Activated naive CD4-positive, alpha-beta T cell treated with Interleukin-2 at 50 U/mL for 16 hours (primary cell): Measurements from ENCODE around the gene SARS1.
A peak's percentile ranks its signal among the peaks of the same experiment; 100 is the strongest.
"Not testable (repeated sequence)": the region's sequence is repeated elsewhere in the genome, so short reads cannot be mapped to it uniquely, and the experiment has no call there.

Source experiments
- DNase-seq: peaks from one replicate; pipeline ENCODE4 v3.0.0-alpha.2; 2020

SARS1 gene, protein sequence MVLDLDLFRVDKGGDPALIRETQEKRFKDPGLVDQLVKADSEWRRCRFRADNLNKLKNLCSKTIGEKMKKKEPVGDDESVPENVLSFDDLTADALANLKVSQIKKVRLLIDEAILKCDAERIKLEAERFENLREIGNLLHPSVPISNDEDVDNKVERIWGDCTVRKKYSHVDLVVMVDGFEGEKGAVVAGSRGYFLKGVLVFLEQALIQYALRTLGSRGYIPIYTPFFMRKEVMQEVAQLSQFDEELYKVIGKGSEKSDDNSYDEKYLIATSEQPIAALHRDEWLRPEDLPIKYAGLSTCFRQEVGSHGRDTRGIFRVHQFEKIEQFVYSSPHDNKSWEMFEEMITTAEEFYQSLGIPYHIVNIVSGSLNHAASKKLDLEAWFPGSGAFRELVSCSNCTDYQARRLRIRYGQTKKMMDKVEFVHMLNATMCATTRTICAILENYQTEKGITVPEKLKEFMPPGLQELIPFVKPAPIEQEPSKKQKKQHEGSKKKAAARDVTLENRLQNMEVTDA

DNA sequence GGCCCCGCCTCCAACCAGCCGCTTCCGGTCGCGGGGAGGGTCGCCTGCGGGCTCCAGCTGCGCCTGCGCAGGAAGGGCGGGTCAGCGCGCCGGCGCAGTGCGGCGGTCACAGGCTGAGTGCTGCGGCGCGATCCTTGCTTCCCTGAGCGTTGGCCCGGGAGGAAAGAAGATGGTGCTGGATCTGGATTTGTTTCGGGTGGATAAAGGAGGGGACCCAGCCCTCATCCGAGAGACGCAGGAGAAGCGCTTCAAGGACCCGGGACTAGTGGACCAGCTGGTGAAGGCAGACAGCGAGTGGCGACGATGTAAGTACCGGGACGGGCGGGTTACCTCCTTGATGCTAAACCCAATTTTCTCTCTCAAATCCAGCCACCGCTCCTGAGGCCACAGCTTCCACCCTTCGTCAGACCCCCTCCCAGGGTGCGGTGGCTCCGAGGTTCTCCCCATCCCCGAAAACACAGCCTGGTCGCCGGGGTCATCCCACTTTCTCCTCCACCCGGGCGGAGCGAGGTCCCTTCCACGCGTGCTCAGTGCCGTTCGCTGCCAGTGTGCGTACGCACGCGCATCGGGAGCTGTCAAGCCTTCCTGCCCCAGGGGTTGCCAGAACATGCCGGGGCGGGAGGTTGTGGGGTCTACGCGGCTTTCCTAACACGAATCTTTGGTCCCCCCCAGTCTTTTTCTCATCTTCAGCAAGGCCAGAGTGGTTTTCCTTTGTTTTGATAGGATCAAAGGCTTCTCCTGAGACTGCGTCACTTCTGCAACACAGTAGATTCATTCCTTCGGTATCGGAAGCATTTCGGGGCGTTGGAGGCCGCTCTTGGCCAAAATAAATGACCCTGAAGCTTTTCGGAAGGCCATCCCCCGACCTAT, at the start of gene SARS1:
Gene SARS1, plus strand, starts transcription at position 95 of the 870 bp plus-strand sequence. Its CDS starts 75 bp downstream, at position 170.
- peak; percentile 87 for DNase-seq

DNA sequence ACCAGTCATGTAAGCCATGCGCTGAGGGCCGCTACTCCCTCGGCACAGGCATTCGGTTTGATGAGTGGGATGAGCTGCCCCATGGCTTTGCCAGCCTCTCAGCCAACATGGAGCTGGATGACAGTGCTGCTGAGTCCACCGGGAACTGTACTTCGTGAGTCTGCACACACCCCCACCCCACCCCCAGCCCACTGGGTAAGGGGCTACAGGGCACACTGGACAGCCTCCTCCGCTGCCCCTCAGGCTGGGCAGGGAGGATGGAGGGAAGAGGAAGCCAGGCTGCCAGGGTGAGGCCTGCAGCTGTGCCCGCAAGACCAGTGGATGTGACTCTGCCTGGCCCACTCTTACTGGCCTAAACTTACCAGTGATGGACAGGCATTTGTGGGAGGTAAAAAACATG, 49.2 kb upstream of the SARS1 start:
- DNase-seq, result no peak

DNA sequence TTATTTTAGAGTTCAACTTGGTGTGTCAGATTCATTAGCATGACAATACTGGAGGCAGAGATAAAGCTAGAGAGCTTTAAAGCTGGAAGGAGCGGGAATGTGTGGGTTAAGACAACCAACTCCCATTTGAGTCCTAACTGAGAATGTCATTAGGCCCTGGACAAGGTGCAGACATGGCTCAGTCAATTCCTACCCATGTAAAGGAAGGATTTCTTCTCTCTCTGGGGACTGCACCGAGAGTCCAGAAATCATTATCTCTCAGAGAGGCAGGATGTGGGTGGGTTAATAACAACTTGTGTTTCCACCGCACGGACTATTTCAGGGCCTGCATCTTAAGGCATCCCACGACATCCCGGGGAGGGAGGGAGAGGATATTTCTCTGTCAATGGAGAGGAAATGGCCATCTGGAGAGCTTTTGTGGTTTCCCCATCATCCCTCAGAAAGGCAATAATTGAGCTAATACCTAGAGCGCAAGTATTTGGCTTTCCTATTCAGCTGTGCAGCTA, 46.7 kb upstream of the SARS1 start:
- DNase-seq, result no peak

DNA sequence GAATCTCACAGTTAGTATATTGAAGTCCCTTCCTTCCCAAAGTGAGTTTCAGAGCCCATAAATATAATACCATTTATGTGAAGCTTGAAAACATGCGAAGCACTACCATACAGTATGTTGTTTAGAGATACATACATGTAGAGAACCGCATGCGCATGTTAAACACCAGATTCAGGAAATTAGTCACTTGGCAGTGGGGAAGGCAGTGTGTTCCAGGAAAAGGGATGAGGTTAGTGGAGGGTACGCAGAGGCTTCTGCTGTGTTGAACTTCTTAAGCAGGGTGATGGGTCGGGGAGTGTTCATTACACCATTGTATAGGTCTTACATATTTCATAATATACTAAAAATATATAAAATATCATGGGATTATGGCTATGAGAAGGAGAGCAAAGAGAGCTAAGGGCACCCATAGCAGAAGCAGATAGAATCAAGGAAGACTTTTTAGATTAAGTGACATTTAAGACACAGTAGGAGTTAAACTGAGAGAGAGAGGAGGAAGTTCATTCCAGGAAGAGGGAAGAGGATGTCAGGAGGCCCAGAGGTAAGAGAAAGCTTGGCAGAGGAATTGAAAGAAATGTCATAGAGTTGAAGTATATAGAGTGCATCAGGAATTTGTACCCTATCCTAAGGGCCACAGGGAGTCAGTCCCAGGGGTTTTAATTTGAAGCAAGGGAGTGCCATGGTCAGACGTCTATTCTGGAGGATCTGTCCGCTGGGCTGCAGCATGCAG, 43.5 kb upstream of the SARS1 start:
- DNase-seq, result no peak

DNA sequence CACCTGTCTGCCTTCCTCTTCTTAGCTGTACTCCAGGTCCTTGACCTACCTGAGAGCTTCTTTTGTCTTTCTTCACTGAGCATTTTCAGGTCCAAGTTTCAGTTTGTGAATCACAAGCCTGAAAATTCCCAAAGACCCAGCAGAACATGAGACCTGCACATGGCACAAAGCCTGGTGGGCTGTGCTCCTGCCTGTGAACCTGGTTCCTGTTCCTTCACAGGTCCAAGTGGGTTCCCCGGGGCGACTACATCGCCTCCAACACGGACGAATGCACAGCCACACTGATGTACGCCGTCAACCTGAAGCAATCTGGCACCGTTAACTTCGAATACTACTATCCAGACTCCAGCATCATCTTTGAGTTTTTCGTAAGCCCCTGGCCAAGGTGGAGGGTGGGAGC, 42.1 kb upstream of the SARS1 start:
- no peak for DNase-seq

DNA sequence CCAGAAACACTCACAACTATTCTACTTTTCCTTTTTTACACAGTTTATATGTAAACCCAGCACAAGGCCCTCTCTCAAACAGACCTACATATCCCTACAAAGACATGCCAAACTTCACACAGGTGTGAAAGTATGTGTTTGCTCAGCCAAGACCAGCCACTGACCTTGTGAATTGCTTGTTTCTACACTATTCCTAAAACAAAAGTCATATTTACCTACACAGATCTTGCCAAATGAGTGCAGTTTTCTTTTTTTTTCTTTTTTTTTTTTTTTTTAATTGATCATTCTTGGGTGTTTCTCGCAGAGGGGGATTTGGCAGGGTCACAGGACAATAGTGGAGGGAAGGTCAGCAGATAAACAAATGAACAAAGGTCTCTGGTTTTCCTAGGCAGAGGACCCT, 37.4 kb upstream of the SARS1 start:
- DNase-seq, result not testable (repeated sequence)

DNA sequence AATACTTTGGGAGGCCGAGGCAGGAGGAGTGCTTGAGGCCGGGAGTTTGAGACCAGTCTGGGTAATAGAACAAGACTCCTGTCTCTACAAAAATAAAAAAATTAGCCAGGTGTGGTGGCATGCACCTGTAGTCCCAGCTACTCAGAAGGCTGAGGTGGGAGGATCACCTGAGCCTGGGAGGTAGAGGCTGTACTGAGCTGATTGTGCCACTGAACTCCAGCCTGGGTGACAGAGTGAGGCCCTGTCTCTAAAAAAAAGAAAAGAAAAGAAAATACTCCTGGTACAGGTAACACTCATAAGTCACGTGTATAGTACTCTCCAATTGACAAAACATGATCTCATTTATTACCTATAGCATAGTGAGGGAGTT, 33.0 kb upstream of the SARS1 start:
- DNase-seq, result not testable (repeated sequence)

DNA sequence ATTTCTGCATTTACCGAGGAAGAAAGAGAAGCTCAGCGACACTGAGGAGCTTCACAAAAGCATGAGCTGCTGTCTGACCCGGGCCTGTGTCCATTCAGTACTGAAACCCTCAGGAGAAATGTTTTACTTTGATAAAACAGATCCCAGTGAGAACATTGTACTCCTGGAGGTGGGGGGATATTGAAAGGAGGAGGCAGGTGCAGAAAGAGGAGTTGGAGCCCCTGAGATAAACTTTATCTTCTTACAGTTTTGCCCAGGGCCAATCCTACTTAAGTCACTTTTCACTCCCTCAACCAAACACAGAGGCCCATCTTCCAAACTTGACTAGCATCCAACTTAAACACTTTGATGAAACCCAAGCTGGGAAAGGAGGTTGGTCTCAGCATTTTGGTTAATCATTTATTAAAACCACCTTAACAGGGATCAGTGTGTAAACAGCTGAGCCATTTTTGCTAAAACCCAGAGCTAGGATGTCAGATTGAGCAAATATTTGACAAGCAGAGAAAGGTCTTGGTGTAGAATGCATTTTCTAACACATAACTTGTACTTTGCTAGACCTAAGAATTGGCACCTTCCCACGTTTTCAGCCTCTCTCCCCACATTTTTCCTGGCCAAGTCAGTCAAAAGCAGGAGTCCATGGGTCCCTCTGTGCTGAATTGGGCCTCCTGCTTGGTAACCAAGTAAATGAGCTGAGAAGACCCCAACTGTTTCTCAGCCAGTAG, 32.5 kb upstream of the SARS1 start:
- no peak for DNase-seq

DNA sequence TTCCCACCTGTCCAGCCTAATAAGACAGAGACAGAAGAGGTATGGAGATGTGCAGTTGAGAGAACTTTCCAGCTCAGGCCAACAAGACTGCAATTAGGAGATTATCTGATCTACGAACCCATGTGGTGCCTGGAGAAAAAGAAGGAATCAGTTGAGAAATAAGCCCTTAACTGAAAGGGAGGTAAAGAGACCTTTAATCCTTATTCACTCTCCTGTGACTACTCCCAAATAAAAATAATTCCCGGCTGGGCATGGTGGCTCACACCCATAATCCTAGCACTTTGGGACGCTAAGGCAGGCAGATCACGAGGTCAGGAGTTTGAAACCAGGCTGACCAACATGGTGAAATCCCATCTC, 31.9 kb upstream of the SARS1 start:
- DNase-seq, result no peak

DNA sequence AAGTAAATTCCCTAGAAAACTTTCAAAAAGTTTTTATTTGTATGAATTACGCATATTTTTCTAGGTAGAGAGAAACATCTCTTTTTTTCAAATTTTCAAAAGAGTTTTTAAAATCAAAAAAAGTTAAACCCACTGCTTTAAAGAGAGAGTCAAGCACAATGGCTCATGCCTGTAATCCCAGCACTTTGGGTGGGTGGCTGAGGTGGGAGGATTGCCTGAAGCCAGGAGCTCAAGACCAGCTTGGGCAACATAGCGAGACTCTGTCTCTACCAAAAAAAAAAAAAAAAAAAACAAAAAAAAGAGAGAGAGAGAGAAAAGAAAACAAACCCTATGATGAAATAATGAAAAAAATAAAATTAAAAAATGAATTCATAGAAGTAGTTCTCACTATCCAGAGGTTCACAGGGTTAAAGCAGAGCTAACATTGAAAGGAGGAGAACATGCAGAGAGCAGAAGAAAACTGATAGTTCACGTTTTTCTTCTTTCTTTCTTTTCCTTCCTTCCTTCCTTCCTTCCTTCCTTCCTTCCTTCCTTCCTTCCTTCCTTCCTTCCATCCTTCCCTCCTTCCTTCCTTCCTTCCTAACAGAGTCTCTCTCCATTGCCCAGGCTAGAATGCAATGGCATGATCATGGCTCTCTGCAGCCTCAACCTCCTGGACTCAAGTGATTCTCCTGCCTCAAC, 30.5 kb upstream of the SARS1 start:
- DNase-seq, result no peak

DNA sequence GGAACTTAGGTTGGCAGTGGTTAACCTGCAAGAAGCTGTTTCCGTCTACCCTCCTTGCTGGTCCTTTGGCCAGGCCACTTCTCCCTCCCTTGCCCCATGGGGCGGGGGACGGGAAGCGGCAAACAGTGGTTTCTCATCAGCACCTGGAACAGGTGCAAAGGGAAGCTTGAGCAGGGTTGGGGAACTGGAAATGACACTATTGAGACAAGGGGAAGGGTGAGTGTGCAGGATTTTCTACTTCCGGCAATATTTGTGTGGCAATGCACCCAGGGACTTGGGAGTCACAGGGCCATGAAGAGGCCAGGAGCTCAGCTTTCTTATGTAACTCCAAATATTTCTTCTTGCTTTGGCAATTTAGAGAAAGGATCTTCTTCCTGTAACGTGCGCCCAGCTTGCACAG, 29.0 kb upstream of the SARS1 start:
- no peak for DNase-seq

DNA sequence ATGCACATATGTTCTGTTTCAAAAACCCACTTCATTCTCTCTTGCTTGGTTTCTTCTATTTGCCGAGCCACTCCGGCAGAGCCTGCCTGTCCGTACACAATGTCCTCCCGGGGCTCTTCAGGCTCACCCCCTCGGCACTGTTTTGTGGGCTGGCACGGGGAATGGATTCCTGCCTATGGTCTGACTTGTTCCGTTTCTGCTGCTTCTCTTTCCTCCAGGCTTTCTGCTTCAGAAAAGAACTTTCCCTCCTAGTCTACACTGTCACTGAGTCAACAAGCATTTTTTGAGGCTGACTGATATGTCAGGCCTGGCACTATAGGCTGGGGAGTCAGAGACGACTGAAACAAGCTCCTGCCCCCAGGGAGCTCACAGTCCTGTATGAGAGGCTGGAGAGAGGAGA, 28.4 kb upstream of the SARS1 start:
- DNase-seq, result no peak

DNA sequence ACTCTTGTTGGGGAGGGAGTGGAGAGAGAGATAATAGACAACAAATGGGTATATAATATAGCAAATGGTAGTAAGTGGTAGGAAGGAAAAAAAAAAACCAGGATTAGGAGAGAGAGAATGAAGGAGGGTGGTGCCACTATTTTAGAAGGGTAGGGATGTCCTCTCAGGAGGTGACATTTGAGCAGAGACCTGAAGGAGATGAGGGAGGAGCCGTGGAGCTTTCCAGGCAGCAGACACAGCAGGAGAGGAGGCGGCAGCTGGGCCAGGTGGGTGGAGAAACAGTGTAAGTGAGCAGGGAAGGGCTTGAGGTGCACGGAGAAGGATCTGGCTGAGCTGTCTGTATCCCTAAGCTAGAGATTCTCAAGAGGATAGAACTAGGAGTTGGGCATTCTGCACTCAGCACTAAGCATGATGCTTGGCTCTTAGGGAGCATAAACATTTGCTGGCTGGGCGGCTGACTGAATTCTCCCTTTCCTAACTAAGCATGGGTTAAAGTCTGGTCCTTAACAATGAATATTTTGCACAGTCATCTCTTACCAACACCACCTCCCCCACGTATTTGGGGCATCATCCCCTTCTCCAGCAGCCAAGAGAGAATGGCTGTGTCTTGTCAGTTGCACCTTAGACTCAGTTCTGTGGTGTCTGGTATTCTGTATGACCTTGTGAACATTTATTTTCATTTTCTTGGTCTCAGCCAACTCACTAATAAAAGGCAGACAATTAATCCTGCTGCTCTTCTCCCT, 27.6 kb upstream of the SARS1 start:
- DNase-seq, result no peak

DNA sequence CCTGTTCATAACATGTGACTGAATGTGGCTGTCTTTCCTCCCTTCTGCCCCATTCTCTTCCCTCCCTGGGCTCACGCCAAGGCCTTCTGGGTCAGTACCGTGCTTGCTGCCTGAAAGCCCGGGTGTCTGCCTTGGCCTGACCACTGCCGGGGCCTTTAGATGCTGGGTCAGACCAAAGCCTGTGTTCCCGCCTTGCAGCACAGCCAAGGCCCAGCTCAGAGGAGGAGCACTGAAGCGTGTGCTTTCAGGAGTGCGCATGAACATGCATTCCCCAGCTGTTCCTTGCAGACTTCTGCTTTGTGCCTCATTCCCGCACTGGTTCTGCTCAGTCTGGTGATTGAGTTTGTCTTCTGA, 27.0 kb upstream of the SARS1 start:
- no peak for DNase-seq

DNA sequence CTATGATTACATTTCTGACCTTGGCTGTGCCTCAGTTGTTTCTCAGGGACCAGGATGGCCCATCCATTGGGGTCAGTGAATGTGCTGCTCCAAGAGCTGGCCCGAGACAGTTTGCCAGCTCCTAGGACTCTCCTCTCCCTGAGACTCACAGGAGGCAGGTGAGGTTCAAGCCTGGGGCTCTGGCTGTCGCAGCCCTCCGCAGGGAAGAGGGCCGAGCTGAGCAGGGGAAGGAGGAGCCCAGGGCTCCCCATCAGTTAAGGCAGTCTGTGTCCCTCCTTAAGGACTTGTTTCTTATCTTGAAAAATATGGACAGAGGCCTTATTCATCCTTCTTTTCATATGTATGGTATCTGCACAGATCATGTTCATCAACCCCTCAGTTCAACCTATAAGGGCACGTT, 26.6 kb upstream of the SARS1 start:
- DNase-seq, result no peak

DNA sequence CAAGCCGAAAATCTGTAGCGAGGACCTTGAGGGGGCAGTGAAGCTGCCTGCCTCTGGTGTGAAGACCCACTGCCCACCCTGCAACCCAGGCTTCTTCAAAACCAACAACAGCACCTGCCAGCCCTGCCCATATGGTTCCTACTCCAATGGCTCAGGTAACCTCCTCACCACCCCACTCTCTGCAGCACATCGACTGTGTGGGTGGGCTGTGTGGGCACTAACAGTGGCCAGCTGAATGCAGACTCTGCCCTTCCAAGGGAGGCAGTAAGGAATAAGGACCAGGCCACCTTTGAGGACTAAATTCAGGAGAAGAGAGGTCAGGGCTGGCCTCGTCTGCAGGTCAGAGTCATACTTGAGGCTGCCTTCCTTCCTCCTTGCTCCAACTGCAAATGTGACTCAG, 25.5 kb upstream of the SARS1 start:
- no peak for DNase-seq

DNA sequence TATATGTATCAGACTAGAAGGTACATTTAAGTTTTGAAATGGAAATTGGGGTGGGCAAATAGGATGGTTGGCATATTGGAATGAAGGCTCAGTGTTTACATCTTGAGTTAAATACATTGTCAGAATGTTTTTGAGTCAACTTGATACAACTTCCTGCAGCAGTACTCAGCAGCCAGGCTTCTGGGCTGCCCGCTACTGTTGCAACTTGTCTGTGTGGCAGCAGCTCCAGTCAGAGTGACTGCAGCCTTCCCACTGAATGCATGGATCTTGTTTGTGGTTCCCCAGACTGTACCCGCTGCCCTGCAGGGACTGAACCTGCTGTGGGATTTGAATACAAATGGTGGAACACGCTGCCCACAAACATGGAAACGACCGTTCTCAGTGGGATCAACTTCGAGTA, 24.9 kb upstream of the SARS1 start:
- no peak for DNase-seq

DNA sequence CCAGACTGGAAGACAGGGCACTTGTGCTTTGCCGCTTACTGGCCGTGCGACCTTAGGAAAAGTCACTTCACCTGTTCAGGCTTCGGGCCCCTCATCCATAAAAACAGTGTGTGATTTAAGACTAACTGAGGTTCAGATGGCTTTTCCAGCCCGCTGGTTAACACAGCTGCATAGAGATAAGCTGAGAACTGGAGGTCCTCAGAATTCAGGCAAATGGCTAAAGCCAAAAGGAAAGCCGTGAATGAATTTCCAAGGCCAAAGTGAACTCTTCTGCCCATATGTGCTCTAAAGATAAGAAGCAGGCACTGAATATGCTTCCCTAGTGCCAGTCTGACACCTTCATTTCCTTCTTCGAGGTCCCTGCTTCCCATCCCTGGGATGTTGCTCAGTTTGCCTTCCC, 23.5 kb upstream of the SARS1 start:
- DNase-seq, result no peak

DNA sequence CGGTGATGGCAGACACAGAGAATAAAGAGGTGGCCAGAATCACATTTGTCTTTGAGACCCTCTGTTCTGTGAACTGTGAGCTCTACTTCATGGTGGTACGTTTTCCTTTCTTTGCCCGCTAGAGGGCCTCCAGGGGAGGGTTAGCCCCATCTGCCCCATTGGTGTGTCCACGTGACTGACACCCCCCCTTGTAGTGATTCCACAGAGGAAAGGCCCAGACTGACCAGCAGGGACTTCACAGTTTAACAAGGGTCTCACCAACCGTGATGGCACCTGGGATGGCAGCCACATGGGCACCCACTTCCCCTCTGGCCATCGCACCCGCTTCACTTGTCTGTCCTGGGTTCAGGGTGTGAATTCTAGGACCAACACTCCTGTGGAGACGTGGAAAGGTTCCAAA, 22.3 kb upstream of the SARS1 start:
- no peak for DNase-seq

DNA sequence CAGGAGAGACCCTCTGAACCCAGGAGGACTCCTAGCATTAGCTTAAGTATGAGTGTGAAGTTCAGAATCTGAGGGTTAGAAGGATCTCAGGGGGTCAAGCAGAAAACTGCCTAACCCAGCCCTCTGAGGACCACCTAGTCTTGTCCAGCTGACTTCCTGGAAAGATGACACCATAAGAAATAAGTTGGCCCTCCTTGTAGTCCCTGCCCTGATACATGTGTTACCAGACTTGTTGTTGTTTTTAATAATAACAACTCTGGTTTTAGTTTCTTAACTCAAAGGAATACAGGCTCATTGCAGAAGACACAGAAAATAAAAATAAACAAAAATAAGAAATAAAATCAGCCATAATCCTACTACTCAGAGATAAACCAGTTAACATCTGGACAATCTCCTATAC, 21.8 kb upstream of the SARS1 start:
- DNase-seq, result no peak

DNA sequence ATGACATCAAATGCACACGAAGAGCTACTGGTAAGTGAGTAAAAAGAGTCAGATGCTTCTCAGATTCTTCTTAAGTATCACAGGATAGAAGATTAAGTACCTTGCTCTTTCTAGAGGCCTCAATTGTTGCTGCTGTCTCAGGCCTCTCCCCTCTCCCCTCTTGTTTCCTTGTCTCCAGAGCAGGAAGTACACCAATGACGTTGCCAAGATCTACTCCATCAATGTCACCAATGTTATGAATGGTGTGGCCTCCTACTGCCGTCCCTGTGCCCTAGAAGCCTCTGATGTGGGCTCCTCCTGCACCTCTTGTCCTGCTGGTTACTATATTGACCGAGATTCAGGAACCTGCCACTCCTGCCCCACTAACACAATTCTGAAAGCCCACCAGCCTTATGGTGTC, 21.3 kb upstream of the SARS1 start:
- DNase-seq, result no peak
